ENCODE measurements around the gene CACNA1B.

Gene CACNA1B

DNA sequence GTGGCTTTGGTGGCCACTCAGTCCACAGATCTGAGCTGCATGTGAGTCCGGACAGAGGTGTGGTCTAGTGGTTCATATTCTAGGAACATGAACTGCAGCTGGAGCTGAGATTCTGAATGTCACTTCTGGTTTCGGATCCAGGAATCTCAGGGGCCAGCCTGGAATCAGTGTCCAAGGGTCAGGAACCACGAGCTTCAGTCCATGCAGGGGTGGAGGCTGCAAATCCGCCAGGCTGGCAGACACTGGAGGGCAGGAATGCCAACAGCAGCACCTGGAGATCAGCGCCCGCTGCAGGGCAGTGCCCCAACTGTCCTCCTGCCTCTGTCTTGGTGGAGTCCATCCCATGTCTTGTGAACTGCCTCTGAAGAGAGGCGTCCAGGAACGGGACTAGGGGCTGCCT lies 73.5 kb downstream of the CACNA1B start:
- no peaks in the 10 kb centered on the region for H3K9me3 ChIP-seq (ENCODE audit: control insufficient read depth, low read length)
- H3K27ac ChIP-seq (ENCODE audit: insufficient read depth, low read length, poor library complexity, severe bottlenecking), result no peak overlapping the region
- H3K4me3 ChIP-seq (ENCODE audit: insufficient read depth, low read depth, low read length, poor library complexity, severe bottlenecking), result no peak overlapping the region
- no peaks in the 10 kb centered on the region for H3K36me3 ChIP-seq (ENCODE audit: control insufficient read depth, insufficient read depth, low read length)
- DNase-seq, result no peak
- H3K27me3 ChIP-seq (replicated peaks; ENCODE audit: control insufficient read depth, insufficient read depth, low read length, poor library complexity, severe bottlenecking), result no peaks in the 10 kb centered on the region
- H3K4me1 ChIP-seq (ENCODE audit: control insufficient read depth, insufficient read depth, low read length, poor library complexity, severe bottlenecking), result no peaks in the 10 kb centered on the region

- Histone ChIP-seq H3K4me1 (ENCODE audit: control insufficient read depth, insufficient read depth, low read length, poor library complexity, severe bottlenecking) (no peaks in the 10 kb centered on the region), H3K27ac (ENCODE audit: insufficient read depth, low read length, poor library complexity, severe bottlenecking) (no peak overlapping the region), H3K9me3 (ENCODE audit: control insufficient read depth, low read length) (no peaks in the 10 kb centered on the region), H3K4me3 (ENCODE audit: insufficient read depth, low read depth, low read length, poor library complexity, severe bottlenecking) (no peak overlapping the region), H3K27me3 (replicated peaks; ENCODE audit: control insufficient read depth, insufficient read depth, low read length, poor library complexity, severe bottlenecking) (no peaks in the 10 kb centered on the region), H3K36me3 (ENCODE audit: control insufficient read depth, insufficient read depth, low read length) (no peaks in the 10 kb centered on the region)
- DNase-seq, result no peak
Measured at GRCh38 chr9:137951597-137952490, 74.3 kb downstream of the CACNA1B start.

DNA sequence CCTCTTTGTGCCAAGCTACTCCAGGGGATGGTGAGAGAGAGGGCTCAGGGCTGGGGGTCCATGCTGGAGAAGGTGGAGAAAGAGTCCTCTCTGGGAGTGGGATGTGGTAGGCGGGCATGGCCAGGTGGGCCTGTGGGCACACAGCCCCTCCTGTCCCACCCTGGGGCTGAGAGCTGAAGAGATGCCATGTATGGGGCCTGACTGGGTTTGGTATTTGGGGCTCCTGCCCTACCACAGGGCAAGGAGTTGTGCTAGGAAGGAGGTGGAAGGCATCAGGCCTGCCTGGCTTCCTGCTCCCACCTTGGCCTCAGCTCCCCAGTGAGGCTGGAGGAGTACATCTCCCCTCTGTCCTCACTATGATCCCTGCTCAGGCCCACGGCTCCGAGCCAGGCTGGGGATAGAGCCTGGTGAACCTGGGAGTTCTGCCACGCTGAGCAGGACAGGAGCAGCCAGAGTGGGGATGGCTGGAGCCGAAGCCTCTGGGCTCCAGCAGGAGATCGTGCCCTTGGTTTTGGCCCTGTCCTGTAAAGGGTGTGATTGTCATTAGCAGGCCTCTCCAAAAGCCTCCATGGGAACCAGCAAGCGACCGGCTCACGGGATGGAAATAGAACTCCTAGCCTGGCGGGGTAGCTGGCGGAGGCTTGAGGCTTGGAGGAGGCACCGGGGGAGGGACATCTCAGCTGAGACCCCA lies 75.5 kb downstream of the CACNA1B start:
- Histone ChIP-seq H3K36me3 (ENCODE audit: control insufficient read depth, insufficient read depth, low read length) (no peaks in the 10 kb centered on the region), H3K4me1 (ENCODE audit: control insufficient read depth, insufficient read depth, low read length, poor library complexity, severe bottlenecking) (no peaks in the 10 kb centered on the region), H3K27me3 (replicated peaks; ENCODE audit: control insufficient read depth, insufficient read depth, low read length, poor library complexity, severe bottlenecking) (no peaks in the 10 kb centered on the region), H3K4me3 (ENCODE audit: insufficient read depth, low read depth, low read length, poor library complexity, severe bottlenecking) (no peak overlapping the region), H3K9me3 (ENCODE audit: control insufficient read depth, low read length) (no peaks in the 10 kb centered on the region), H3K27ac (ENCODE audit: insufficient read depth, low read length, poor library complexity, severe bottlenecking) (no peak overlapping the region)
- no peak for DNase-seq

- no peaks in the 10 kb centered on the region for H3K4me1 ChIP-seq (ENCODE audit: control insufficient read depth, insufficient read depth, low read length, poor library complexity, severe bottlenecking)
- H3K9me3 ChIP-seq (ENCODE audit: control insufficient read depth, low read length), result no peaks in the 10 kb centered on the region
- H3K27me3 ChIP-seq (replicated peaks; ENCODE audit: control insufficient read depth, insufficient read depth, low read length, poor library complexity, severe bottlenecking), result no peaks in the 10 kb centered on the region
- no peak overlapping the region for H3K4me3 ChIP-seq (ENCODE audit: insufficient read depth, low read depth, low read length, poor library complexity, severe bottlenecking)
- no peak overlapping the region for H3K27ac ChIP-seq (ENCODE audit: insufficient read depth, low read length, poor library complexity, severe bottlenecking)
- no peak for DNase-seq
- H3K36me3 ChIP-seq (ENCODE audit: control insufficient read depth, insufficient read depth, low read length), result no peaks in the 10 kb centered on the region
Measured at GRCh38 chr9:137953683-137954438, 76.3 kb downstream of the CACNA1B start.

- H3K36me3 ChIP-seq (ENCODE audit: control insufficient read depth, insufficient read depth, low read length), result no peaks in the 10 kb centered on the region
- DNase-seq, result no peak
- no peaks in the 10 kb centered on the region for H3K27me3 ChIP-seq (replicated peaks; ENCODE audit: control insufficient read depth, insufficient read depth, low read length, poor library complexity, severe bottlenecking)
- no peak overlapping the region for H3K27ac ChIP-seq (ENCODE audit: insufficient read depth, low read length, poor library complexity, severe bottlenecking)
- H3K4me3 ChIP-seq (ENCODE audit: insufficient read depth, low read depth, low read length, poor library complexity, severe bottlenecking), result no peak overlapping the region
- H3K9me3 ChIP-seq (ENCODE audit: control insufficient read depth, low read length), result no peaks in the 10 kb centered on the region
- H3K4me1 ChIP-seq (ENCODE audit: control insufficient read depth, insufficient read depth, low read length, poor library complexity, severe bottlenecking), result no peaks in the 10 kb centered on the region
Measured at GRCh38 chr9:137955224-137955570, 77.6 kb downstream of the CACNA1B start.

GRCh38 chr9:137955586-137955985 lies 78.0 kb downstream of the CACNA1B start:
- no peaks in the 10 kb centered on the region for H3K36me3 ChIP-seq (ENCODE audit: control insufficient read depth, insufficient read depth, low read length)
- no peaks in the 10 kb centered on the region for H3K27me3 ChIP-seq (replicated peaks; ENCODE audit: control insufficient read depth, insufficient read depth, low read length, poor library complexity, severe bottlenecking)
- H3K4me3 ChIP-seq (ENCODE audit: insufficient read depth, low read depth, low read length, poor library complexity, severe bottlenecking), result no peak overlapping the region
- H3K4me1 ChIP-seq (ENCODE audit: control insufficient read depth, insufficient read depth, low read length, poor library complexity, severe bottlenecking), result no peaks in the 10 kb centered on the region
- H3K27ac ChIP-seq (ENCODE audit: insufficient read depth, low read length, poor library complexity, severe bottlenecking), result no peak overlapping the region
- no peaks in the 10 kb centered on the region for H3K9me3 ChIP-seq (ENCODE audit: control insufficient read depth, low read length)
- DNase-seq, result no peak

GRCh38 chr9:137956039-137956438 lies 78.5 kb downstream of the CACNA1B start:
- Histone ChIP-seq H3K4me1 (ENCODE audit: control insufficient read depth, insufficient read depth, low read length, poor library complexity, severe bottlenecking) (no peaks in the 10 kb centered on the region), H3K9me3 (ENCODE audit: control insufficient read depth, low read length) (no peaks in the 10 kb centered on the region), H3K4me3 (ENCODE audit: insufficient read depth, low read depth, low read length, poor library complexity, severe bottlenecking) (no peak overlapping the region), H3K27ac (ENCODE audit: insufficient read depth, low read length, poor library complexity, severe bottlenecking) (no peak overlapping the region), H3K36me3 (ENCODE audit: control insufficient read depth, insufficient read depth, low read length) (no peaks in the 10 kb centered on the region), H3K27me3 (replicated peaks; ENCODE audit: control insufficient read depth, insufficient read depth, low read length, poor library complexity, severe bottlenecking) (no peaks in the 10 kb centered on the region)
- DNase-seq, result no peak

DNA sequence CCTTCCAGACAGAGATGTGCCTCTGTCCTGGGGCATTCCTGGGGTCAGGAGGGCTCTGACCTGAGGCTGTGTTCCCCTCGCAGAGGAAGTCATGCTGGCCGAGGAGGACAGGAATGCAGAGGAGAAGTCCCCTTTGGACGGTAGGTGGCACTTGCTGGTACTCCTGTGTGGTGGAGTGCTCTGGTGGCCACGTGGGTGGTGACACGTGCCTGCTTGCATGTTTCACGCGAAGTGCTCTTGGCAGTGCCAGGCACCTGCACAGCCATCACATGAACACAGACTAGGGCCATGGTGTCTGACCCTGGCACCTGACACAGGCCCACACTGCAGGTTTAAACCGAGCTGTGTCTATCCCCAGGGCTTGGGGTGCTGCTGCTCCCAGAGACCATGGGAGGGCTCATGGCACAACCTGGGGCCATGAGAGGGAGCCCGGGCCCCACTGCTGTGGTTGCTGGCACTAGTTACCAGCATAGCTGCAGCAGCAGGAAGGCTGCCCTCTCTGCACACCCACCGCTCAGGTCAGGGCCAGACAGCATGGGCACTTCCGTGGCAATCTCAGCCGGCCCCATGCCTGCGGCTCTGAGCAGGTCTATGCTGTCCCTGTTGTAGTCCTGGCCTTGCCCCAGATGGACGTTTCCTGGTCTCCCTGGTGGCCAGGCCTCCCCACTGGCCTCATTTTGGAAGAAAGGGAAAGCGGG lies 79.3 kb downstream of the CACNA1B start:
- no peak for DNase-seq
- Histone ChIP-seq H3K4me1 (ENCODE audit: control insufficient read depth, insufficient read depth, low read length, poor library complexity, severe bottlenecking) (no peaks in the 10 kb centered on the region), H3K36me3 (ENCODE audit: control insufficient read depth, insufficient read depth, low read length) (no peaks in the 10 kb centered on the region), H3K4me3 (ENCODE audit: insufficient read depth, low read depth, low read length, poor library complexity, severe bottlenecking) (no peak overlapping the region), H3K9me3 (ENCODE audit: control insufficient read depth, low read length) (no peaks in the 10 kb centered on the region), H3K27me3 (replicated peaks; ENCODE audit: control insufficient read depth, insufficient read depth, low read length, poor library complexity, severe bottlenecking) (no peaks in the 10 kb centered on the region), H3K27ac (ENCODE audit: insufficient read depth, low read length, poor library complexity, severe bottlenecking) (no peak overlapping the region)

- H3K27ac ChIP-seq (ENCODE audit: insufficient read depth, low read length, poor library complexity, severe bottlenecking), result no peak overlapping the region
- no peaks in the 10 kb centered on the region for H3K36me3 ChIP-seq (ENCODE audit: control insufficient read depth, insufficient read depth, low read length)
- no peak for DNase-seq
- no peaks in the 10 kb centered on the region for H3K4me1 ChIP-seq (ENCODE audit: control insufficient read depth, insufficient read depth, low read length, poor library complexity, severe bottlenecking)
- H3K4me3 ChIP-seq (ENCODE audit: insufficient read depth, low read depth, low read length, poor library complexity, severe bottlenecking), result no peak overlapping the region
- H3K27me3 ChIP-seq (replicated peaks; ENCODE audit: control insufficient read depth, insufficient read depth, low read length, poor library complexity, severe bottlenecking), result no peaks in the 10 kb centered on the region
- H3K9me3 ChIP-seq (ENCODE audit: control insufficient read depth, low read length), result no peaks in the 10 kb centered on the region
Measured at GRCh38 chr9:137959641-137960411, 82.2 kb downstream of the CACNA1B start.
